Stimulated activated naive CD8-positive, alpha-beta T cell treated with anti-CD3 and anti-CD28 coated beads, Interleukin-15, amount 100 ng/mL, for 72 hours (primary cell): ENCODE results near the gene BCHE.

Experiments
- ATAC-seq: fragments of 150-1000 bp; cut with Tn5 transposase; 2 replicates; pipeline ENCODE4 v1.10.0; 2021; ENCODE audit warnings: mild to moderate bottlenecking, moderate library complexity
- DNase-seq, 2 donors: peaks; one replicate each; pipeline ENCODE4 v3.0.0; 2021 to 2022
- H3K27ac Mint-ChIP-seq, 2 donors: one replicate each; pipeline ENCODE4 v1.8.0; 2022; ENCODE audit warnings: mild to moderate bottlenecking in 2 of 2, mixed read lengths in 2 of 2, moderate library complexity in 2 of 2
- H3K27me3 Mint-ChIP-seq: one replicate; pipeline ENCODE4 v1.8.0; 2022; ENCODE audit warnings: mixed read lengths
- H3K4me1 Mint-ChIP-seq: one replicate; pipeline ENCODE4 v1.8.0; 2022; ENCODE audit warnings: mild to moderate bottlenecking, mixed read lengths
- H3K4me3 Mint-ChIP-seq, 2 donors: one replicate each; pipeline ENCODE4 v1.8.0; 2022; ENCODE audit warnings: mild to moderate bottlenecking in 2 of 2, mixed read lengths in 2 of 2, moderate library complexity in 1 of 2
- H3K9me3 Mint-ChIP-seq, 2 donors: one replicate each; pipeline ENCODE4 v1.8.0; 2022; ENCODE audit warnings: mixed read lengths in 2 of 2

Gene BCHE

GRCh38 chr3:165837058-165837525 lies at the start of gene BCHE:
BCHE (minus strand) TSS chr3:165837423; CDS start chr3:165831033, 6,390 bp downstream.
- ATAC-seq (no peak), DNase-seq (no peak)
- H3K27me3 Mint-ChIP-seq = no peaks in the 10 kb centered on the region
- H3K9me3 Mint-ChIP-seq = peaks cover 0 to 5% of the 10 kb centered on the region in 2 donors
- H3K4me1 Mint-ChIP-seq = no peaks in the 10 kb centered on the region
- no peak within 1 kb of the TSS for H3K4me3 Mint-ChIP-seq
- H3K27ac Mint-ChIP-seq = no peak within 1 kb of the TSS

- Mint-ChIP-seq H3K9me3 (no peaks in the 10 kb centered on the region), H3K4me3 (no peak overlapping the region), H3K4me1 (no peaks in the 10 kb centered on the region), H3K27ac (no peak overlapping the region), H3K27me3 (no peaks in the 10 kb centered on the region)
- ATAC-seq (no peak), DNase-seq (no peak)
Observed at GRCh38 chr3:165885558-165886270, 48.5 kb upstream of the BCHE start.

GRCh38 chr3:165884518-165884917 lies 47.3 kb upstream of the BCHE start:
- ATAC-seq = no peak
- Mint-ChIP-seq H3K4me1 (no peaks in the 10 kb centered on the region), H3K9me3 (no peaks in the 10 kb centered on the region), H3K27ac (no peak overlapping the region), H3K27me3 (no peaks in the 10 kb centered on the region), H3K4me3 (no peak overlapping the region)
- no peak for DNase-seq

- no peaks in the 10 kb centered on the region for H3K27me3 Mint-ChIP-seq
- H3K27ac Mint-ChIP-seq = no peak overlapping the region
- H3K4me1 Mint-ChIP-seq = no peaks in the 10 kb centered on the region
- H3K4me3 Mint-ChIP-seq = no peak overlapping the region
- no peak for DNase-seq
- ATAC-seq = no peak
- H3K9me3 Mint-ChIP-seq = no peaks in the 10 kb centered on the region
Observed at GRCh38 chr3:165883863-165884478, 46.7 kb upstream of the BCHE start.

- Mint-ChIP-seq H3K27ac (no peak overlapping the region), H3K4me3 (no peak overlapping the region), H3K9me3 (no peaks in the 10 kb centered on the region), H3K27me3 (no peaks in the 10 kb centered on the region), H3K4me1 (no peaks in the 10 kb centered on the region)
- ATAC-seq (no peak), DNase-seq (no peak)
Observed at GRCh38 chr3:165883117-165883516, 45.9 kb upstream of the BCHE start.

- no peak overlapping the region for H3K4me3 Mint-ChIP-seq
- H3K4me1 Mint-ChIP-seq = no peaks in the 10 kb centered on the region
- peaks cover 18 to 20% of the 10 kb centered on the region in 2 donors for H3K9me3 Mint-ChIP-seq
- no peak for DNase-seq
- no peak for ATAC-seq
- no peak overlapping the region for H3K27ac Mint-ChIP-seq
- no peaks in the 10 kb centered on the region for H3K27me3 Mint-ChIP-seq
Observed at GRCh38 chr3:165875644-165876043, 38.4 kb upstream of the BCHE start.

- no peak overlapping the region for H3K4me3 Mint-ChIP-seq
- ATAC-seq = no peak
- H3K4me1 Mint-ChIP-seq = no peaks in the 10 kb centered on the region
Observed at GRCh38 chr3:165874663-165875489, 37.7 kb upstream of the BCHE start.

GRCh38 chr3:165868088-165868487 lies 30.9 kb upstream of the BCHE start:
- H3K27ac Mint-ChIP-seq = no peak overlapping the region
- H3K9me3 Mint-ChIP-seq = peaks cover 7 to 22% of the 10 kb centered on the region in 2 donors
- no peak for ATAC-seq
- no peak overlapping the region for H3K4me3 Mint-ChIP-seq
- H3K27me3 Mint-ChIP-seq = no peaks in the 10 kb centered on the region
- no peaks in the 10 kb centered on the region for H3K4me1 Mint-ChIP-seq
- no peak for DNase-seq

More at GRCh38 chr3:165874663-165875489, 37.7 kb upstream of the BCHE start:
- DNase-seq = no peak
- Mint-ChIP-seq H3K27ac (no peak overlapping the region), H3K9me3 (peaks cover 20 to 22% of the 10 kb centered on the region in 2 donors), H3K27me3 (no peaks in the 10 kb centered on the region)

- Mint-ChIP-seq H3K4me1 (no peaks in the 10 kb centered on the region), H3K27me3 (no peaks in the 10 kb centered on the region), H3K4me3 (no peak overlapping the region), H3K27ac (no peak overlapping the region), H3K9me3 (no peaks in the 10 kb centered on the region)
- ATAC-seq (no peak), DNase-seq (no peak)
Observed at GRCh38 chr3:165859061-165859460, 21.8 kb upstream of the BCHE start.

- DNase-seq = no peak
- no peak for ATAC-seq
- Mint-ChIP-seq H3K9me3 (no peaks in the 10 kb centered on the region), H3K27me3 (no peaks in the 10 kb centered on the region), H3K4me1 (no peaks in the 10 kb centered on the region), H3K27ac (no peak overlapping the region), H3K4me3 (no peak overlapping the region)
Observed at GRCh38 chr3:165855581-165855980, 18.4 kb upstream of the BCHE start.

GRCh38 chr3:165854696-165855095 lies 17.5 kb upstream of the BCHE start:
- no peaks in the 10 kb centered on the region for H3K27me3 Mint-ChIP-seq
- H3K27ac Mint-ChIP-seq = no peak overlapping the region
- ATAC-seq (no peak), DNase-seq (no peak)
- no peaks in the 10 kb centered on the region for H3K9me3 Mint-ChIP-seq
- no peaks in the 10 kb centered on the region for H3K4me1 Mint-ChIP-seq
- H3K4me3 Mint-ChIP-seq = no peak overlapping the region

- ATAC-seq = no peak
- Mint-ChIP-seq H3K27me3 (no peaks in the 10 kb centered on the region), H3K4me3 (no peak overlapping the region), H3K27ac (no peak overlapping the region), H3K9me3 (no peaks in the 10 kb centered on the region), H3K4me1 (no peaks in the 10 kb centered on the region)
- no peak for DNase-seq
Observed at GRCh38 chr3:165852711-165853110, 15.5 kb upstream of the BCHE start.

- H3K27me3 Mint-ChIP-seq = no peaks in the 10 kb centered on the region
- no peak overlapping the region for H3K4me3 Mint-ChIP-seq
Observed at GRCh38 chr3:165852191-165852590, 15.0 kb upstream of the BCHE start.

GRCh38 chr3:165846056-165846455 lies 8.8 kb upstream of the BCHE start:
- DNase-seq = no peak
- peaks cover 0 to 5% of the 10 kb centered on the region in 2 donors for H3K9me3 Mint-ChIP-seq
- ATAC-seq = no peak
- H3K27me3 Mint-ChIP-seq = no peaks in the 10 kb centered on the region
- H3K4me3 Mint-ChIP-seq = no peak overlapping the region
- H3K27ac Mint-ChIP-seq = no peak overlapping the region
- no peaks in the 10 kb centered on the region for H3K4me1 Mint-ChIP-seq

More at GRCh38 chr3:165852191-165852590, 15.0 kb upstream of the BCHE start:
- Mint-ChIP-seq H3K4me1 (no peaks in the 10 kb centered on the region), H3K27ac (no peak overlapping the region), H3K9me3 (no peaks in the 10 kb centered on the region)
- DNase-seq (no peak), ATAC-seq (no peak)

GRCh38 chr3:165839296-165840076 lies 2.3 kb upstream of the BCHE start:
- no peaks in the 10 kb centered on the region for H3K4me1 Mint-ChIP-seq
- no peak for DNase-seq
- no peak overlapping the region for H3K27ac Mint-ChIP-seq
- no peak for ATAC-seq
- no peaks in the 10 kb centered on the region for H3K27me3 Mint-ChIP-seq
- H3K4me3 Mint-ChIP-seq = no peak overlapping the region
- peaks cover 0 to 5% of the 10 kb centered on the region in 2 donors for H3K9me3 Mint-ChIP-seq
